Measurements from ENCODE around the gene SESN1.

DNA sequence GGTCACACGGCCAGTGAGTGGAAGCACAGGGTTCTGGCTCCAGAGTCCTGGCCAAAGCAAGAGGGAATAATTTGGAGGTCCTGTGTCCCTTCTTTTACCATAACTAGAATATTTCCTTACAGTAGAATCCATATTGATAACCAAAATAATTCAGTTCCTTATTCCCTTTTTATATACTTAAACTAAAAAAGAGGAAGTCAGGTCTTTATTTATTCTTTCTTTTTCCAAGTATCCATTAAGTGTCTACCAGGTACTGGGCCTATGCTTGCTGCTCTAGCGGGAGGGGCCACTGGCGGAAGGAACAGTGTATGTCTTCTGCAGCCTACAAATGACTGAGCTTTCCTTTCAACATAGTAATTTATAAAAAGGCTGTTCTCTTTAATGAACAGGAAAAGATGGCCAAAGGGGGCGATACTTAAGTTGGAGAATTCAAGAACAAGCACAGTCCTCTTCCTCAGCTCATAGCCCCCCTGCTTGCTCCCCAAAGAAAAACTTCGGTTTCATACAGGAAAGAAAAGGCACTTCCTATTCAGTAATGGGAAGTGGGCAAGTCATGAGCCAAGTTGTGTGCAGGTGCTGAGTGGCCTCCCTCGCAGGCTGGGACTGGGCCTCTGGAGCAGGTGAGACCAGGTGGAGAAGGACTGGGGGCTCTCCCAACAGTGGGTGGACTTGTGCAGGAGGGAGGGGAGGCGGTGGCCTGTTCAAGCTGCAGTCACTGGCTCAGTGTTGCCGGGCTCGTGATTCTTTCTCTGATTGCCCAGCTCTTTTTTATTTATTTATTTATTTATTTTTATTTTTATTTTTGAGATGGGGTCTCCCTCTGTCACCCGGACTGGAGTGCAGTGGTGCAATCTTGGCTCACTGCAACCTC, 135.5 kb downstream of the SESN1 start:
- TF ChIP-seq CTCF (conservative IDR thresholded peaks at IDR 0.05; ENCODE audit: low read length) (no peak), EZH2phosphoT487 (IDR thresholded peaks at IDR 0.05; ENCODE audit: borderline replicate concordance, low read depth, low read length) (no peak)

Data from OCI-LY7 (cell line).